Activated CD4-positive, alpha-beta memory T cell treated with anti-CD3 and anti-CD28 coated beads, Interleukin-2, amount 10 ng/mL, durations not matched to agents 7 days and 5 days (primary cell): ENCODE data around the gene DCDC2. TPM values are rescaled to one million over a fixed set of nuclear protein-coding genes. Genes with fewer than 3 reads are reported as not detected.
A peak's percentile ranks its signal among the peaks of the same experiment; 100 is the strongest.
"Not testable (repeated sequence)": the region's sequence is repeated elsewhere in the genome, so short reads cannot be mapped to it uniquely, and the experiment has no call there.

Experiments
- CTCF ChIA-PET: fragments of 350-600 bp; sonication (Branson Sonifier 250); formaldehyde crosslinking; loops from one replicate; lab custom pipeline; 2021; ENCODE audit warnings: antibody characterized with exemption, inconsistent platforms; lab: Charles Lee
- POLR2A ChIA-PET: fragments of 350-600 bp; sonication (Branson Sonifier 250); formaldehyde crosslinking; loops from one replicate; lab custom pipeline; 2021; ENCODE audit warnings: antibody characterized with exemption; lab: Charles Lee
- DNase-seq: peaks from one replicate; pipeline ENCODE4 v3.0.0-alpha.2; 2020
- H3K27ac Mint-ChIP-seq: one replicate; pipeline ENCODE4 v1.8.0; 2021; ENCODE audit warnings: mild to moderate bottlenecking, mixed read lengths
- H3K27me3 Mint-ChIP-seq: one replicate; pipeline ENCODE4 v1.8.0; 2021; ENCODE audit warnings: mixed read lengths
- H3K36me3 Mint-ChIP-seq: one replicate; pipeline ENCODE4 v1.8.0; 2021; ENCODE audit warnings: low read depth, mixed read lengths
- H3K4me1 Mint-ChIP-seq: one replicate; pipeline ENCODE4 v1.8.0; 2021; ENCODE audit warnings: mixed read lengths
- H3K4me3 Mint-ChIP-seq: one replicate; pipeline ENCODE4 v1.8.0; 2021; ENCODE audit warnings: mild to moderate bottlenecking, mixed read lengths
- H3K9me3 Mint-ChIP-seq: one replicate; pipeline ENCODE4 v1.8.0; 2021; ENCODE audit warnings: mixed read lengths
- total RNA-seq, 2 experiments: library from RNA; stranded (reverse); gene quantifications; one replicate each; pipeline ENCODE4 v1.2.3, GENCODE V29; 2021

DCDC2 gene
- total RNA-seq, 2 experiments from 2014 or later, result not detected

DNA sequence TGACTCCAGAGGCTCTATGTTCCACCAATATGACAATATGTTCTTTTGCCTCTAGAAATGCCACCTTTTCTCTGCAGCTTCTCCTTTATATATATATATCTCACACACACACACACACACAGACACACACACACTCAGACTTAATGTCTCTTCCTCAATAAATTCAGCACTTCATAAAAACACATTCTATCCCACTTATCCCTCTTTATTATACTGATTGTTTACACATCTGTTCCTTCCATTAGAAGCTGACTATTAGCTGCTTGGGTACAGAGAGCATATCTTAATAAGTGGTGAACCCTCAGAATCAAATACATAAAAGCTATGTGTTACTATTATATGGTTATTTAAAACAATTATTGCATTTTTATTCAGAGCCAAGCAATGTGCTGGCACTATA is 208.6 kb downstream of the DCDC2 start:
- H3K27ac Mint-ChIP-seq, result no peak overlapping the region
- H3K4me1 Mint-ChIP-seq, result no peaks in the 10 kb centered on the region
- H3K36me3 Mint-ChIP-seq, result no peaks in the 10 kb centered on the region
- H3K27me3 Mint-ChIP-seq, result no peaks in the 10 kb centered on the region
- no peak for DNase-seq
- POLR2A ChIA-PET, result no interaction called here
- H3K9me3 Mint-ChIP-seq, result no peaks in the 10 kb centered on the region
- H3K4me3 Mint-ChIP-seq, result no peak overlapping the region
- CTCF ChIA-PET, result no interaction called here

DNA sequence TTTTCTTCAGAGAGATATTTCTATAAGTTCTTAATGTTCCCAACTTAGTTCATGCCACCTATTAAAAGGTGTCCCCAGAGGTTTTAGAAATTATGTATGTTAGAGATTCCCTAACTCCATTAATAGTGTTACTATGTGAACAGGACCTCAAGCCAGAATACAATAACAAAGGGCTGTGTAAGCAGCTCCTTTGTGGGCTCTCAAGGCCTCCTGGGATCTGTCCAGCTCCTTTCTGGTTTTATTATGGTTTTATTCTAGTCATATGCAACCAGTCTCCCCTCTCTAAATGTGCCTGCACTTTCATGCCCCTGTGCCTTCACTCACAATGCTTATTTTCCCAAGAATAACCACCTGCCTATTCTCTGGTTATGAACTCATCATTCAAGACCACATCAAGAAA is 209.2 kb downstream of the DCDC2 start:
- CTCF ChIA-PET, result interaction anchor here (1.3 kb wide), 1 partner anchor 126 kb away, joined by 3 read pairs; no protein-coding TSS in a partner anchor
- POLR2A ChIA-PET, result no interaction called here
- no peak for DNase-seq
- H3K4me3 Mint-ChIP-seq, result no peak overlapping the region
- H3K36me3 Mint-ChIP-seq, result no peaks in the 10 kb centered on the region
- no peak overlapping the region for H3K27ac Mint-ChIP-seq
- no peaks in the 10 kb centered on the region for H3K4me1 Mint-ChIP-seq
- no peaks in the 10 kb centered on the region for H3K9me3 Mint-ChIP-seq
- no peaks in the 10 kb centered on the region for H3K27me3 Mint-ChIP-seq

- ChIA-PET POLR2A (no interaction called here), CTCF (interaction anchor here (1.3 kb wide), 1 partner anchor 127 kb away, joined by 3 read pairs; no protein-coding TSS in a partner anchor)
- H3K27ac Mint-ChIP-seq, result no peak overlapping the region
- no peak for DNase-seq
- no peaks in the 10 kb centered on the region for H3K27me3 Mint-ChIP-seq
- H3K36me3 Mint-ChIP-seq, result no peaks in the 10 kb centered on the region
- H3K9me3 Mint-ChIP-seq, result no peaks in the 10 kb centered on the region
- H3K4me3 Mint-ChIP-seq, result no peak overlapping the region
- no peaks in the 10 kb centered on the region for H3K4me1 Mint-ChIP-seq
These were observed 209.7 kb downstream of the DCDC2 start for GRCh38 chr6:24148154-24148570.

GRCh38 chr6:24147511-24148153 is 210.2 kb downstream of the DCDC2 start:
- Mint-ChIP-seq H3K36me3 (no peaks in the 10 kb centered on the region), H3K4me1 (no peaks in the 10 kb centered on the region), H3K27me3 (no peaks in the 10 kb centered on the region), H3K27ac (no peak overlapping the region), H3K9me3 (no peaks in the 10 kb centered on the region), H3K4me3 (no peak overlapping the region)
- no peak for DNase-seq
- POLR2A ChIA-PET, result no interaction called here
- CTCF ChIA-PET, result interaction anchor here (1.3 kb wide), 1 partner anchor 127 kb away, joined by 3 read pairs; no protein-coding TSS in a partner anchor

- no peak for DNase-seq
- H3K27me3 Mint-ChIP-seq, result no peaks in the 10 kb centered on the region
- no peaks in the 10 kb centered on the region for H3K36me3 Mint-ChIP-seq
- no peak overlapping the region for H3K27ac Mint-ChIP-seq
- H3K9me3 Mint-ChIP-seq, result no peaks in the 10 kb centered on the region
- ChIA-PET POLR2A (no interaction called here), CTCF (no interaction called here)
- no peaks in the 10 kb centered on the region for H3K4me1 Mint-ChIP-seq
- no peak overlapping the region for H3K4me3 Mint-ChIP-seq
These were observed 211.0 kb downstream of the DCDC2 start for GRCh38 chr6:24146871-24147270.

- no peaks in the 10 kb centered on the region for H3K9me3 Mint-ChIP-seq
- no peak for DNase-seq
- POLR2A ChIA-PET, result no interaction called here
- no peak overlapping the region for H3K27ac Mint-ChIP-seq
- no peaks in the 10 kb centered on the region for H3K27me3 Mint-ChIP-seq
- no peak overlapping the region for H3K4me3 Mint-ChIP-seq
- no peaks in the 10 kb centered on the region for H3K4me1 Mint-ChIP-seq
- no peaks in the 10 kb centered on the region for H3K36me3 Mint-ChIP-seq
- CTCF ChIA-PET, result no interaction called here
These were observed 212.1 kb downstream of the DCDC2 start for GRCh38 chr6:24145690-24146131.

DNA sequence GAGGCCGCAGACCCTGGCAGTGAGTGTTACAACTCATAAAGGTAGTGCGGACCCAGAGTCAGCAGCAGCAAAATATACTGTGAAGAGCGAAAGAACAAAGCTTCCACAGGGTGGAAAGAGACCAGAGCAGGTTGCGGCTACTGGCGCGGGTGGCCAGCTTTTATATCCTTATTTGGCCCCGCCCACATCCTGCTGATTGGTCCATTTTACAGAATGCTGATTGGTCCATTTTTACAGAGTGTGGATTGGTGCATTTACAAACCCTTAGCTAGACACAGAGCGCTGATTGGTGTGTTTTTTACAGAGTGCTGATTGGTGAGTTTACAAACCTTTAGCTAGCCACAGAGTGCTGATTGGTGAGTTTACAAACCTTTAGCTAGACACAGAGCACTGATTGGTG is 215.1 kb downstream of the DCDC2 start:
- POLR2A ChIA-PET, H3K27me3 Mint-ChIP-seq, H3K4me3 Mint-ChIP-seq, H3K27ac Mint-ChIP-seq, DNase-seq, CTCF ChIA-PET, H3K9me3 Mint-ChIP-seq, H3K4me1 Mint-ChIP-seq, H3K36me3 Mint-ChIP-seq: not testable (repeated sequence)

GRCh38 chr6:24140591-24140990 is 217.3 kb downstream of the DCDC2 start:
- Mint-ChIP-seq H3K9me3 (no peaks in the 10 kb centered on the region), H3K4me3 (no peak overlapping the region), H3K27me3 (no peaks in the 10 kb centered on the region), H3K4me1 (no peaks in the 10 kb centered on the region), H3K36me3 (no peaks in the 10 kb centered on the region), H3K27ac (no peak overlapping the region)
- ChIA-PET CTCF (no interaction called here), POLR2A (interaction anchor here (0.6 kb wide), 1 partner anchor 398 kb away, joined by 3 read pairs; no protein-coding TSS in a partner anchor)
- DNase-seq, result no peak

DNA sequence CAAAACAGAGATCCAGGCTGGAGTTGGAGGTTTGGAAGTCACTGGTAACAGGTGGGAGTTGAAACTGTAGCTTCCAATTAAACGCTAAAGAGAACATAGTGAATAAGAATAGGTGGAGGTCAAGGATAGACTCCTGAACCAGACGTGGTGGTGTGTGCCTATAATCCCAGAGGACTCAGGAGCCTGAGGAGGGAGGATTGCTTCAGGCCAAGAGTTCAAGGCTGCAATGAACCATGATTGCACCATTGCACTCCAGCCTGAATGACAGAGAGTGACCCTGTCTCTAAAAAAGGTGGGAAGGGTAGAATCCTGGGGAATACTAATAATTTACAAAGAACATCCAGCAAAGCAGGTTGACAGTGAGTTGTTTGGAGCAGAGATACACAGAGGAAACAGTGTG is 218.2 kb downstream of the DCDC2 start:
- DNase-seq, result no peak
- Mint-ChIP-seq H3K36me3 (no peaks in the 10 kb centered on the region), H3K27me3 (no peaks in the 10 kb centered on the region), H3K27ac (no peak overlapping the region), H3K4me3 (no peak overlapping the region), H3K9me3 (no peaks in the 10 kb centered on the region), H3K4me1 (no peaks in the 10 kb centered on the region)
- POLR2A ChIA-PET, result no interaction called here
- CTCF ChIA-PET, result no interaction called here

DNA sequence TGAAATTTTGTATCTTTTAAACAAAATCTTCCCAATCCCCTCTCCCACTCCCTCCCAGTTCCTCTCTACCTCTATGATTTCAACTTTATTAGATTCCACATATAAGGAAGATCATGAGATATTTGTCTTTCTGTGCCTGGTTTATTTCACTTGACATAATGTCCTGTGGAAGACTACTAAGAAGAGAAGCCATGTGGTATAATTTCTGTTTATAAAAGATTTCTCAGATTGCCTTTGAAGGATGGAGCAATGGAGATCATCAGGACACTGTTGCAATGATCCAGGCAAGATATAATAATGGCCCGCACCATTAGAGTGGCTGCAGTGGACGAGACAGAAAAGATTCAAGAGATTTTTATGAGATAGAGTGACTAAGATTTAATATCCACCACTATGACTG is 218.8 kb downstream of the DCDC2 start:
- no peak overlapping the region for H3K27ac Mint-ChIP-seq
- H3K36me3 Mint-ChIP-seq, result no peaks in the 10 kb centered on the region
- no peaks in the 10 kb centered on the region for H3K9me3 Mint-ChIP-seq
- no peak overlapping the region for H3K4me3 Mint-ChIP-seq
- ChIA-PET CTCF (no interaction called here), POLR2A (no interaction called here)
- H3K4me1 Mint-ChIP-seq, result no peaks in the 10 kb centered on the region
- no peaks in the 10 kb centered on the region for H3K27me3 Mint-ChIP-seq
- DNase-seq, result no peak

- H3K4me1 Mint-ChIP-seq, result no peaks in the 10 kb centered on the region
- H3K9me3 Mint-ChIP-seq, result no peaks in the 10 kb centered on the region
- DNase-seq, result no peak
- H3K27me3 Mint-ChIP-seq, result peaks cover 1% of the 10 kb centered on the region
- POLR2A ChIA-PET, result no interaction called here
- no peak overlapping the region for H3K4me3 Mint-ChIP-seq
- no peaks in the 10 kb centered on the region for H3K36me3 Mint-ChIP-seq
- H3K27ac Mint-ChIP-seq, result no peak overlapping the region
- CTCF ChIA-PET, result no interaction called here
These were observed 226.1 kb downstream of the DCDC2 start for GRCh38 chr6:24131751-24132150.

DNA sequence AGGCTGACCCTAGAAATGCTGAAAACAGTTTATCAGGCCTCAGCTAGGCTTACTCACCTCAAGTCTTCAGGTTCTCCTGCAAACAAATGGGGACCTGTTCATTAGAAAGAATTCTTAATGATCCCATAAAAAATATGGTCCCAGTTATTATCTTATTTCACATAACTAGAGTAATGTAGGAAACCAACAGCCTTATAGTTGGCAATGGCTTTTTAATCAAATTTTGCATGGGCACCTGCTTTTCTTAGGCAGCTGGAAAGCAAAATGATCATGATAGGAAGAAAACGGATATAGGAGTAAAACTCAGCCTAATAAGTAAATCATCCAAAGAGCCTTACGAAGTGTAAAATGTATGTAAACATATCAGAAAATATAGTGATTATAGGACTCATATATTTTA is 230.5 kb downstream of the DCDC2 start:
- no peak overlapping the region for H3K4me3 Mint-ChIP-seq
- H3K4me1 Mint-ChIP-seq, result no peaks in the 10 kb centered on the region
- no peak overlapping the region for H3K27ac Mint-ChIP-seq
- no peak for DNase-seq
- CTCF ChIA-PET, result no interaction called here
- peaks cover 5% of the 10 kb centered on the region for H3K27me3 Mint-ChIP-seq
- no peaks in the 10 kb centered on the region for H3K9me3 Mint-ChIP-seq
- POLR2A ChIA-PET, result no interaction called here
- H3K36me3 Mint-ChIP-seq, result no peaks in the 10 kb centered on the region

DNA sequence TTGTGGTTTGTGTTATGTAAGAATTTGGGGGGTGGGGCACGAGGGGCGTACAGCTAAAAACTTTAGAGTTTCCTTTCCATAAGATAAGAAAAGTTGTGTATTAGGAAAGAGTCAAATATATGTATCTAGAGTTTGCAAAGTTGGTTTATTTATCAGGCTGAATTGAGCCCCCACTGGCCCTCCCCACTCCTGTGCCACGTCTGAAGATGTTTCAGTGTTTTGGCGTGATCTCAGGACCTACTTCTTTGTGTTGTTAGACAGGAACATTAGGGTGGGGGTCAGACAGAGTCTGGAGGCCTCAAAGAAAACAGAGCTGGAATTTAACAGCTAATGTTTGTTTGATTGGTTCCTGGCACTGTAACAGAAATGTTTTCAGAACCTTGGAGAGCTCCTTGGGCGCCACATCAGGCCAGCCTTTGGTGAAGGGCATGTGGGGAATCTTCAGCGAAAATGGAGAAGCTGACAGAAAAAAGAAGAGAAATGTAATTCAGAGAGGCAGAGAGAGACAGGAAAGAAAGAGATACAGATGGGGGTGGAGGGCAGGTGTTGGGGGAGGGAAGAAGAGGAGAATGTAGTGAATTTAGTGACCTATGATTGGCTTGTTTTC is 231.2 kb downstream of the DCDC2 start:
- Mint-ChIP-seq H3K4me3 (no peak overlapping the region), H3K36me3 (no peaks in the 10 kb centered on the region), H3K4me1 (no peaks in the 10 kb centered on the region), H3K27me3 (peaks cover 5% of the 10 kb centered on the region), H3K27ac (no peak overlapping the region), H3K9me3 (no peaks in the 10 kb centered on the region)
- peak; percentile 30 for DNase-seq
- ChIA-PET POLR2A (no interaction called here), CTCF (no interaction called here)

GRCh38 chr6:24125980-24126379 is 231.9 kb downstream of the DCDC2 start, which contains the start of gene NRSN1:
NRSN1 (plus strand) TSS chr6:24126215; CDS start chr6:24134328, 8,113 bp downstream.
- Mint-ChIP-seq H3K36me3 (no peaks in the 10 kb centered on the region), H3K27me3 (peaks cover 5% of the 10 kb centered on the region), H3K4me1 (no peaks in the 10 kb centered on the region), H3K9me3 (no peaks in the 10 kb centered on the region), H3K27ac (no peak within 1 kb of the TSS), H3K4me3 (no peak within 1 kb of the TSS)
- ChIA-PET POLR2A (no interaction called here), CTCF (no interaction called here)
- DNase-seq, result no peak
